ENCODE measurements around the gene METTL26.

- TF ChIP-seq EP300 (IDR thresholded peaks at IDR 0.05) (no peak), POLR2A (IDR thresholded peaks at IDR 0.05) (no peak), POLR2AphosphoS5 (IDR thresholded peaks at IDR 0.05) (no peak)
- TF ChIP-seq, protein P1, sequence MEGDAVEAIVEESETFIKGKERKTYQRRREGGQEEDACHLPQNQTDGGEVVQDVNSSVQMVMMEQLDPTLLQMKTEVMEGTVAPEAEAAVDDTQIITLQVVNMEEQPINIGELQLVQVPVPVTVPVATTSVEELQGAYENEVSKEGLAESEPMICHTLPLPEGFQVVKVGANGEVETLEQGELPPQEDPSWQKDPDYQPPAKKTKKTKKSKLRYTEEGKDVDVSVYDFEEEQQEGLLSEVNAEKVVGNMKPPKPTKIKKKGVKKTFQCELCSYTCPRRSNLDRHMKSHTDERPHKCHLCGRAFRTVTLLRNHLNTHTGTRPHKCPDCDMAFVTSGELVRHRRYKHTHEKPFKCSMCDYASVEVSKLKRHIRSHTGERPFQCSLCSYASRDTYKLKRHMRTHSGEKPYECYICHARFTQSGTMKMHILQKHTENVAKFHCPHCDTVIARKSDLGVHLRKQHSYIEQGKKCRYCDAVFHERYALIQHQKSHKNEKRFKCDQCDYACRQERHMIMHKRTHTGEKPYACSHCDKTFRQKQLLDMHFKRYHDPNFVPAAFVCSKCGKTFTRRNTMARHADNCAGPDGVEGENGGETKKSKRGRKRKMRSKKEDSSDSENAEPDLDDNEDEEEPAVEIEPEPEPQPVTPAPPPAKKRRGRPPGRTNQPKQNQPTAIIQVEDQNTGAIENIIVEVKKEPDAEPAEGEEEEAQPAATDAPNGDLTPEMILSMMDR (IDR thresholded peaks at IDR 0.05) = no peak
Measured at GRCh38 chr16:670485-671352, 34.6 kb upstream of the METTL26 start.
